ENCODE data around the gene TMEM87A.
"Not testable (repeated sequence)": the region's sequence is repeated elsewhere in the genome, so short reads cannot be mapped to it uniquely, and the experiment has no call there.

The TMEM87A gene, protein sequence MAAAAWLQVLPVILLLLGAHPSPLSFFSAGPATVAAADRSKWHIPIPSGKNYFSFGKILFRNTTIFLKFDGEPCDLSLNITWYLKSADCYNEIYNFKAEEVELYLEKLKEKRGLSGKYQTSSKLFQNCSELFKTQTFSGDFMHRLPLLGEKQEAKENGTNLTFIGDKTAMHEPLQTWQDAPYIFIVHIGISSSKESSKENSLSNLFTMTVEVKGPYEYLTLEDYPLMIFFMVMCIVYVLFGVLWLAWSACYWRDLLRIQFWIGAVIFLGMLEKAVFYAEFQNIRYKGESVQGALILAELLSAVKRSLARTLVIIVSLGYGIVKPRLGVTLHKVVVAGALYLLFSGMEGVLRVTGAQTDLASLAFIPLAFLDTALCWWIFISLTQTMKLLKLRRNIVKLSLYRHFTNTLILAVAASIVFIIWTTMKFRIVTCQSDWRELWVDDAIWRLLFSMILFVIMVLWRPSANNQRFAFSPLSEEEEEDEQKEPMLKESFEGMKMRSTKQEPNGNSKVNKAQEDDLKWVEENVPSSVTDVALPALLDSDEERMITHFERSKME
- long read RNA-seq, transcript TMEM87A-202 (20 exons, 3,109 nt) = major isoform, 134 of 171 reads
- long read RNA-seq, partial matches to known transcripts = 8 of 171 reads
- long read RNA-seq, other reads (novel, unspliced or antisense) = 29 of 171 reads

DNA sequence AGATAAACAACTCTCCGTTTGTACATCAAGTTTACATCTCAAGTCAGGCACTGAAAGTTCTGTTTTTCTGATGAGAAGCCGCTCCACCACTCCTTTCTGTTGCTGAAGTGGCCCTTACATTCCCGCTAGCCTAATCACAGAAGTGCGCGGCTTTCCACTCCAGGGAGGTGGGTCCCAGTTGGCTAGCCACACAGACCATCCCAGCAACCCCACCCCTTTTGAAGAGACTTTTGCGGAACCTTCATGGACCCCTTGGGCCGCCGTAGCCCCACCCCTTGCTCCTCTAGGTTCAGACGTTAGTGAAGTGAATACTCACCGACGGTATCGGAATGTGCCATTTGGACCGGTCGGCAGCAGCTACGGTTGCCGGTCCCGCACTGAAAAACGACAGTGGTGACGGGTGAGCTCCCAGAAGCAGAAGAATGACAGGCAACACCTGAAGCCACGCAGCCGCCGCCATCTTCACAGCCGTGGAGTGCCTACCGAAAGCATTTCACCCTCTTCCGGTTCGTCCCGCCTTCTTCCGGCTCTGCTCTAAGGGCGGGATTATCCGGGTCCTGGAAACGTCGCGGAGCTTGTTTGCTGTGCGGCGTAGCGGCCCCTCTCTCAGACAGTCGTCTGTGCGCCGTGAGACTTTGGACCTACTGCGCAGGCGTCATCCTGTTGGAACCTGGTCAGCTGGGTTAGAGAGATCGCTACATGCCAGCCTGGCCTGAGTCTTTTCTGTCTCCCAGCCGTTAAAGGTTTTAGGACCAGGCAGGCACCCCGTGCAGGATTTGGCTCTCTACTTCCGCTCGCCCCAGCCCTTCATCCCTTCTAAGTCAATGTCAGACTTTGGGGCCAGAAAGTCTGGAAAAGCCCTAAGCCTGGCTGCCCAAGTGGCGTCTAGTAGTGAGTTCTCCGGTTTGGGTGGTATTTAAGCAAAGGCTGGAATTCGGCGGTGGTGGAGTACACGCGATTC is at the start of gene TMEM87A, which contains the start of gene GANC:
TMEM87A (minus strand) TSS at position 495 of the 961 bp plus-strand sequence; CDS start at position 460, 35 bp downstream.
GANC (plus strand) TSS at position 263 of the 961 bp plus-strand sequence. CDS start 1,281 bp downstream, outside the sequence.
- peak; percentile 97 to 99 for DNase-seq (ENCODE audit: low read depth in 1 of 2, low spot score in 1 of 2)
- Histone ChIP-seq H3K27me3 (ENCODE audit: insufficient read depth, poor library complexity, severe bottlenecking) (no peaks in the 10 kb centered on the region), H3K27ac (replicated peaks) (peak within 1 kb of the TSS; percentile 92), H3K4me3 (replicated peaks; ENCODE audit: insufficient read depth, low read length) (peak within 1 kb of the TSS; percentile 73)
- peak; percentile 85; the same call in 1 of the 2 replicates for TF ChIP-seq POLR2AphosphoS5 (IDR thresholded peaks at IDR 0.05; ENCODE audit: low read depth)
- TF ChIP-seq, protein P1, sequence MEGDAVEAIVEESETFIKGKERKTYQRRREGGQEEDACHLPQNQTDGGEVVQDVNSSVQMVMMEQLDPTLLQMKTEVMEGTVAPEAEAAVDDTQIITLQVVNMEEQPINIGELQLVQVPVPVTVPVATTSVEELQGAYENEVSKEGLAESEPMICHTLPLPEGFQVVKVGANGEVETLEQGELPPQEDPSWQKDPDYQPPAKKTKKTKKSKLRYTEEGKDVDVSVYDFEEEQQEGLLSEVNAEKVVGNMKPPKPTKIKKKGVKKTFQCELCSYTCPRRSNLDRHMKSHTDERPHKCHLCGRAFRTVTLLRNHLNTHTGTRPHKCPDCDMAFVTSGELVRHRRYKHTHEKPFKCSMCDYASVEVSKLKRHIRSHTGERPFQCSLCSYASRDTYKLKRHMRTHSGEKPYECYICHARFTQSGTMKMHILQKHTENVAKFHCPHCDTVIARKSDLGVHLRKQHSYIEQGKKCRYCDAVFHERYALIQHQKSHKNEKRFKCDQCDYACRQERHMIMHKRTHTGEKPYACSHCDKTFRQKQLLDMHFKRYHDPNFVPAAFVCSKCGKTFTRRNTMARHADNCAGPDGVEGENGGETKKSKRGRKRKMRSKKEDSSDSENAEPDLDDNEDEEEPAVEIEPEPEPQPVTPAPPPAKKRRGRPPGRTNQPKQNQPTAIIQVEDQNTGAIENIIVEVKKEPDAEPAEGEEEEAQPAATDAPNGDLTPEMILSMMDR (IDR thresholded peaks at IDR 0.05; ENCODE audit: insufficient read depth, low read length) = no peak
- TF ChIP-seq, protein P2, sequence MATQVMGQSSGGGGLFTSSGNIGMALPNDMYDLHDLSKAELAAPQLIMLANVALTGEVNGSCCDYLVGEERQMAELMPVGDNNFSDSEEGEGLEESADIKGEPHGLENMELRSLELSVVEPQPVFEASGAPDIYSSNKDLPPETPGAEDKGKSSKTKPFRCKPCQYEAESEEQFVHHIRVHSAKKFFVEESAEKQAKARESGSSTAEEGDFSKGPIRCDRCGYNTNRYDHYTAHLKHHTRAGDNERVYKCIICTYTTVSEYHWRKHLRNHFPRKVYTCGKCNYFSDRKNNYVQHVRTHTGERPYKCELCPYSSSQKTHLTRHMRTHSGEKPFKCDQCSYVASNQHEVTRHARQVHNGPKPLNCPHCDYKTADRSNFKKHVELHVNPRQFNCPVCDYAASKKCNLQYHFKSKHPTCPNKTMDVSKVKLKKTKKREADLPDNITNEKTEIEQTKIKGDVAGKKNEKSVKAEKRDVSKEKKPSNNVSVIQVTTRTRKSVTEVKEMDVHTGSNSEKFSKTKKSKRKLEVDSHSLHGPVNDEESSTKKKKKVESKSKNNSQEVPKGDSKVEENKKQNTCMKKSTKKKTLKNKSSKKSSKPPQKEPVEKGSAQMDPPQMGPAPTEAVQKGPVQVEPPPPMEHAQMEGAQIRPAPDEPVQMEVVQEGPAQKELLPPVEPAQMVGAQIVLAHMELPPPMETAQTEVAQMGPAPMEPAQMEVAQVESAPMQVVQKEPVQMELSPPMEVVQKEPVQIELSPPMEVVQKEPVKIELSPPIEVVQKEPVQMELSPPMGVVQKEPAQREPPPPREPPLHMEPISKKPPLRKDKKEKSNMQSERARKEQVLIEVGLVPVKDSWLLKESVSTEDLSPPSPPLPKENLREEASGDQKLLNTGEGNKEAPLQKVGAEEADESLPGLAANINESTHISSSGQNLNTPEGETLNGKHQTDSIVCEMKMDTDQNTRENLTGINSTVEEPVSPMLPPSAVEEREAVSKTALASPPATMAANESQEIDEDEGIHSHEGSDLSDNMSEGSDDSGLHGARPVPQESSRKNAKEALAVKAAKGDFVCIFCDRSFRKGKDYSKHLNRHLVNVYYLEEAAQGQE (IDR thresholded peaks at IDR 0.05; ENCODE audit: insufficient replicate concordance, low read depth) = peak; percentile 75
- TF ChIP-seq GABPA (IDR thresholded peaks at IDR 0.05; ENCODE audit: low read depth) = peak; percentile 87
- TF ChIP-seq SPI1 (IDR thresholded peaks at IDR 0.05; ENCODE audit: borderline replicate concordance, low read depth) = no peak

DNA sequence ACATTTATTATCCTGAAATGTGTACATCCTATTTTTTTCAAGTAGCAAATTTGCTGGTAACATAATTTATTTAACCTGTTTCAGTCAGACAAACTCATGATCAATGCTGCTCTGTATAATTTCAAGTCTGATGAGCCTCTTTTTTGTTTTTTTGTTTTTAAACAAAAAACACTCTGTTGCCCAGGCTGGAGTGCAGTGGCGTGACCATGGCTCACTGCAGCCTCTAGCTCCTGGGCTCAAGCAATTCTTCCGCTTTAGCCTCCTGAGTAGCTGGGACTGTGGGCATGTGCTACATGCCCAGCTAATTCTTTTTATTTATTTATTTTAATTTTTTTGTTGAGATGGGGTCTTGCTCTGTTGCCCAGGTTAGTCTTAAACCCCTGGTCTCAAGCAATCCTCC is 46.0 kb upstream of the TMEM87A start:
- no peak overlapping the region for H3K4me3 ChIP-seq (replicated peaks; ENCODE audit: insufficient read depth, low read length)
- TF ChIP-seq SPI1 (IDR thresholded peaks at IDR 0.05; ENCODE audit: borderline replicate concordance, low read depth) (no peak), GABPA (IDR thresholded peaks at IDR 0.05; ENCODE audit: low read depth) (no peak), POLR2AphosphoS5 (IDR thresholded peaks at IDR 0.05; ENCODE audit: low read depth) (no peak)
- TF ChIP-seq, protein P2 (IDR thresholded peaks at IDR 0.05; ENCODE audit: insufficient replicate concordance, low read depth) = no peak
- TF ChIP-seq, protein P1 (IDR thresholded peaks at IDR 0.05; ENCODE audit: insufficient read depth, low read length) = no peak
- H3K27ac ChIP-seq (replicated peaks) = no peak overlapping the region
- DNase-seq (ENCODE audit: low read depth in 1 of 2, low spot score in 1 of 2) = no peak
- no peaks in the 10 kb centered on the region for H3K27me3 ChIP-seq (ENCODE audit: insufficient read depth, poor library complexity, severe bottlenecking)

DNA sequence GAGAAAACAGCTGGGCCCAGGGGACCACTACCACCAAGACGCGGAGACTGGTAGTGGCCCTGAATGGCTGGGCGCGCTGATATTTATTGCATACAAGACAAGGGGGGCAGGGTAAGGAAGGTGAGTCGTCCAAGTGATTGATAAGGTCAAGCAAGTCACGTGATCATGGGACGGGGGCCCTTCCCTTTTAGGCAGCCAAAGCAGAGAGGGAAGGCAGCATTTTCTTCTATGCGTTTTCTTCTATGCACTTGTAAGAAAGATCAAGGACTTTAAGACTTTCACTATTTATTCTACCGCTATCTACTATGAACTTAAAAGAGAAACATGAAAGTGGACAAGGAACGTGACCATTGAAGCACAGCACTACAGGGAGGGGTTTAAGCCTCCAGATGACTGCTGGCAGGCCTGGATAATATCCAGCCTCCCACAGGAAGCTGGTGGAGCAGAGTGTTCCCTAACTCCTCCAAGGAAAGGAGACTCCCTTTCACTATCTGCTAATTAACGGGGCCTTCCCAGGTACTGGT is 43.1 kb upstream of the TMEM87A start:
- not testable (repeated sequence) for H3K27me3 ChIP-seq (ENCODE audit: insufficient read depth, poor library complexity, severe bottlenecking); DNase-seq (ENCODE audit: low read depth in 1 of 2, low spot score in 1 of 2); H3K4me3 ChIP-seq (replicated peaks; ENCODE audit: insufficient read depth, low read length); H3K27ac ChIP-seq (replicated peaks)

Measured in HL-60 (cell line).